GM18861 (cell line): ENCODE data around the gene SNCB.

Experiments used
- ATAC-seq: cut with Tn5 transposase; IDR thresholded peaks from one replicate; pipeline ENCODE4 v1.9.1; 2021; ENCODE audit not compliant: unreplicated experiment

SNCB gene

GRCh38 chr5:176644878-176645670 lies 14.7 kb upstream of the SNCB start:
- ATAC-seq = no peak

- ATAC-seq = no peak
These were observed 14.0 kb upstream of the SNCB start for GRCh38 chr5:176644294-176644693.

GRCh38 chr5:176643491-176644219 lies 13.3 kb upstream of the SNCB start:
- ATAC-seq = no peak

GRCh38 chr5:176642675-176643490 lies 12.5 kb upstream of the SNCB start:
- ATAC-seq = no peak

GRCh38 chr5:176640616-176641015 lies 10.3 kb upstream of the SNCB start:
- ATAC-seq = no peak

GRCh38 chr5:176639981-176640380 lies 9.6 kb upstream of the SNCB start:
- no peak for ATAC-seq

GRCh38 chr5:176639208-176639607 lies 8.9 kb upstream of the SNCB start:
- no peak for ATAC-seq

- ATAC-seq = no peak
These were observed 8.1 kb upstream of the SNCB start for GRCh38 chr5:176638437-176638836.

- no peak for ATAC-seq
These were observed 7.2 kb upstream of the SNCB start for GRCh38 chr5:176637556-176637955.

GRCh38 chr5:176636426-176636825 lies 6.1 kb upstream of the SNCB start:
- no peak for ATAC-seq

- ATAC-seq = no peak
These were observed 3.3 kb upstream of the SNCB start for GRCh38 chr5:176633598-176633997.

- ATAC-seq = no peak
These were observed 2.4 kb upstream of the SNCB start for GRCh38 chr5:176632745-176633144.

- no peak for ATAC-seq
These were observed 1.3 kb upstream of the SNCB start for GRCh38 chr5:176631383-176632200.

GRCh38 chr5:176630681-176631222 lies 418 bp upstream of the SNCB start:
- ATAC-seq = no peak

- no peak for ATAC-seq
These were observed 949 bp downstream of the SNCB start for GRCh38 chr5:176629317-176629852.

GRCh38 chr5:176628406-176629228 lies 1.7 kb downstream of the SNCB start:
- no peak for ATAC-seq

- ATAC-seq = no peak
These were observed 2.8 kb downstream of the SNCB start for GRCh38 chr5:176627582-176627981.

GRCh38 chr5:176626876-176627236 lies 3.5 kb downstream of the SNCB start:
- ATAC-seq = no peak
